Endometrial microvascular endothelial cells (primary cell): ENCODE measurements around the gene GNG7. TPM values are rescaled to one million over a fixed set of nuclear protein-coding genes. Genes with fewer than 3 reads are reported as not detected.
"Not testable (repeated sequence)": the region's sequence is repeated elsewhere in the genome, so short reads cannot be mapped to it uniquely, and the experiment has no call there.

ENCODE experiments used
- in situ Hi-C: cut with HindIII; loops from 2 replicates; pipeline ENCODE4 v1.10.0; 2017; ENCODE audit warnings: low sequenced_read_pairs, low pct_unique_long_range_greater_than_20kb; ENCODE audit errors: inconsistent ontology term
- total RNA-seq: library from RNA; depleted of rRNA; stranded (reverse); fragments of >200 nt; gene quantifications from one replicate; pipeline ENCODE4 v1.2.3, GENCODE V29; 2015; ENCODE audit errors: inconsistent ontology term

The GNG7 gene
- total RNA-seq, 1 donor from 2014 or later: not detected

DNA sequence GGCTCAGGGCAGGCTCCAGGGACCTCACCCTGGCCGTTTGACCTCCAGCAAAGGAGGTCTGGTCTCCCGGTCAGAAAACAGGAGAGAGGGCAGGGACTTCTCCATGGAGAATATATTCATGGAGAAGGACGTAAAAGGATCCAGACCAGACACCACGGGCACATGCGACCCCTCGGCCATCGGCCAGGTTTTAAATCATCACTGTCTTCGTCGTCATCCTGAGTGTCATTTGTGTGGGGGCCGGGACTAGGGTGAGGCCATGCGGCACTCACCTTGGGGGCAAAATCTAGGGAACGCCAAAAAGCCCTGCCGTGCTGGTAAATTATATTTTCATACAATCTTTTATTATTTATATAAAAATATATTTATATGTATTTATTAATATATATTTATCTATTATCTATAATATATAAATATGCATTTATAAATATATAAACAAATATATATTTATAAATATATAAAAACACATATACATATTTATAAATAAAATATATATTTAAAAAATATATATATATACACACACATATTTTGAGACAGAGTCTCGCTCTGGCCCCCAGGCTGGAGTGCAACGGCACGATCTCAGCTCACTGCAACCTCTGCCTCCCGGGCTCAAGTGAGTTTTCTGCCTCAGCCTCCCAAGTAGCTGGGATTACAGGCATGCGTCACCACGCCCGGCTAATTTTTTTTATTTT, 151.2 kb downstream of the GNG7 start:
- in situ Hi-C loops: no loop called here

DNA sequence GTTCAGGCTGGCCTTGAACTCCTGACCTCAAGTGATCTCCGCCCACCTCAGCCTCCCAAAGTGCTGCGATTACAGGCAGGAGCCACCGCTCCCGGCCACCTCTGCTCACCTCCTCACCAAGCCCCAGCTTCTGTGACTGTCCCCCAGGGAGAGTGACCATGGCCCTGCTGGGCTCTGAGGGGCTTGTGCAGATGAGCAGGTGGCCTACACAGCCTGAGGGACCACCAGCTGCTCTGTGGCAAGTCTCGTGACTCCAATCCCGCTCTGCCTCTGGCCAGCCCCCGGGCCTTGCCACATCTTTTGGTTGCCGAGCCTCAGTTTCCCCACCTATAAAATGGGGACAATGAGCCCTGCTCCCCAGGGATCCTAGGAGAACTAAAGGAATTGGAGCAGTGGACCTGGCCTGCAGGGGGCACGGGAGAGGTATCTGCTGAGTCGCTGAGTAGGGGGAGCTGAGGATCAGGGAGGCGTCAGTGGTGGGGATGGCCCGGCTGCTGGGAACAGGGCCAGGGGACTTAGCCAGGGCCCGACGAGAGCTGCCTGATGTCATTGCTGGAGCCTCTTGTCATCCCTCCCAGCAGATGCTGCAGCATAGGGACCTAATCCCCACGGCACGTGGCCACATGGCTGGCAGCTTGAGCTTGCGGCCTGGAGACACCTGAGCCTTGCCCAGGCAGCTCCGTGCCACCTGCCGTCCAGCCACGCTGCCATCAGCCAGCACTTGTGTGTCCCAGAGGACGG, 151.9 kb downstream of the GNG7 start:
- in situ Hi-C loops: no loop called here

DNA sequence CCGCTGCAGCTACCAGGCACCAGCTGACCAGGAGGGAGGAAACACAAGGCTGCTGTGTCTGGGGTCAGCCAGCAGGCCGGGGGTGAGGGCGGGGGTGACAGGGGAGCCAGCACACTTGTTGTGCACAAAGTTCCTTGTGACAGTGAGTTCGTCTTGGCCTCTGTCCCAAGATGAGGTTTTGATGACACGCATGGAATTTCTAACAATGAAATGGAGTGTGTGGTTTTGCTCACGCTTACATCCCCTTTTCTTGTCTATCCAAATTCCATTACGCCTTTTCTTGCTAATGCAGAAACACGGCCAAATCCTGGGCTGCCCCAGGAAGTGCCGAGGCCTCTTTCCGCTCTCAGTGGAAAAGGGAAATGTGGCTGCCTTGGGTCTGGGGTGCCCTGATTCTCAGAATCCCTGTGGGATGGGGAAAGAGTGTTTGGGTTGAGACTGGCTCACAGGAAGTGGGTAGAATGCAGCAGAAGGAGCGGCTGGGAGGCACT, 152.7 kb downstream of the GNG7 start:
- in situ Hi-C loops: no loop called here

DNA sequence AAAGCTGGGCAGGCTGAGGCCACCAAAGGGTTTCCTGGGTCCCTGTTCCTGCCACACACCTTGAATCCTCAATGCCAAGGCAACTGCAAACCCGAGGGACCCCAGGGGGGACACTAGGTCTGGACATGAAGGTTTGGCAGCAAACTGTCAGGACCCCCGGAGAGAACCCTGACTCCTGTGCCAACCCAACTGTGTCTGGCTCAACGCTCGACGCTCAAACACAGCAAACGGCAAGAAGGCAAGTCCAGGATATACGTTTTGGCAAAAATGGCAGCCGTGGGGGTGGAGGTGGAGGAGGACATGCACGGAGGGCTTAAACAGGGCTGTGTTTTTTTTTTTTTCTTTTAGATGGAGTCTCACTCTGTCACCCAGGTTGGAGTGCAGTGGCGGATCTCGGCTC, 153.5 kb downstream of the GNG7 start:
- in situ Hi-C loops: no loop called here

DNA sequence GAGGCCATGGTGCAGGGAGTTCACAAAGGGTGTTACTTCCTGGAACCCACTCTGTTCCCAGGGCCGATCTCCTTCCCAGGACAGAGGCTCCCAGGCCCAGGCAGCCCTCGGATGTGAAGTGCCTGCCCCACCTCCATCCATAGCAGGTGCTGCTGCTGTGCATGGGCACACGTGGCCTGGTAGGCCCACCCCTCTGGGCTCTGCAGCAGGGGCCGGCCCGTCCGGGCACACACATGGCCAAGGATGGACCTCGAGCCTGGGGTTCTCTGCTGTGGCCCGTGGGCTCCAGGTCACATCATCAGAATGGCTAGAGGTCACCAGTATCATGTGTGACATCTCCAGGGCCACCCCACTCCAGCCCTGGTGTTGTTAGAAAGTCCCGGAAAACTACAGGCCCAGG, 154.8 kb downstream of the GNG7 start:
- in situ Hi-C loops: no loop called here

DNA sequence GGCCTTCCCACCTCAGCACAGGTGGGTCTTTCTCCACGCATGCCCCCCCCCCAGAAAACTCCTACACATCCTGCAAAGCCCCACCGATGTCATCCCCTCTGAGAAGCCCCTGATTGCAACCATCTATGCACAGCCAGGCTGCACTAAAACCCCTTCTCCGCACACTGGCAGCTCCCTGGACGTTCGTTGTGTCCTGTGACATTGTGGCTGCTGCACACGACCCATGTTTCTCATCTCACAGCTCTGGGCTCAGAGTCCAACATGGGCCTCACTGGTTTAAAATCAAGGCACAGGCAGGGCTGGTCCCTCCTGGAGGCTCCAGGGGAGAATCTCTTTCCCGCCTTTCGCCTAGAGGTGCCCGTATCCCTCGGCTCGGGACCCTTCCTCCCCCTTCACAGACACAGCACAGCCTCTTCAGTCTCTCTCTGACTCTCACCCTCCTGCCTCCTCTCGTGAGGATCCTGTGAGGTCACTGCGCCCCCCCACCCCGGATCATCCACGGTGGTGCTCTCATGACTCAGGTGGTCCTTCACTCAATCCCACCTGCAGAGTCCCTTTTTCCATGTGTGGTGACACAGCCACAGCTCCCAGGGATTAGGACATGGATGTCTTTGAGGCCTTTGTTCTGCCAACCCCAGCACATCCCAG, 155.3 kb downstream of the GNG7 start:
- in situ Hi-C loops: no loop called here

DNA sequence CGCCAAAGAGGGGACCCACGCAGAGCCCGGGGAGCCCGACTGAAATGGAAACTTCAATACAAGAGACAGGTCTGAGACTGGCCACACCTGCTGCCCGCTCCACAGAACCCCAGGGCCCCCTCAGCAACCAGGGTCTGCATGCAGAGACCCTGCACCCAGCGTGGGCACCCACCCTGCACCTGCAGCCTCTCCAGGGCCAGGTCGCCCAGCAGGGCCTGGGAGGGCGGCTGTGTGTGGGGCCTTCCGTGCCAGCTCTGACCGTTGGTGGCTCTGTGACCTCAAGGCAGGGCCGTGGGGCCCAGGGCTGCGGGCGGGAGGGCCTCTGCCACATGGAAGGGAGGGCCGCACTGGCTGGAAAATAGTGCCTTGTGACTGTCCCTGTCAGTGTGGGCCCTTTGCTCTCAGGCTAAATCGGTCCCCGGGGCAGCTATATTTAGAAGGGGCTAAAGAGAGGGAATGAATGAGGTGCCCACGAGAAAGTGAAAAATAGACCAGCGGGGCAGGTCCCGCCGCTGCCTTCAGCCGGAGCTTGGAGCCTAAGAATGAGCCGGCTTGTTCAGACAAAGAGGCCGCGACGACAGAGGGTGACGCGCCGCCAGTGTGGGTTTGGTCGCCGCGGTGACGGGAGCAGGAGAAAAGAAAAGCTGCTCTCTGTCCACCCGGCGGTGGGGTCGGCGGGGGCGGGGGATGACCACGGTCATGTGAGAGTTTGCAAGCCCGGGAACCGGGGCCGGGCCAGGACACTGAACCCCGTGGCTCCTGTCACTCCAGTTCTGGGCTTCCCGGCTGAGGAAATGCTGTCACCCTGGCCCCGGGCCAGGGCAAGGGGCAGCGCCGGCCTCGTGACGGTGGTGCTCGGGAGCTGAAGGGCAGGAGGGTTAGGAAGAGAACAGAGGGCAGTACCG, 156.1 kb downstream of the GNG7 start:
- in situ Hi-C loops: no loop called here

DNA sequence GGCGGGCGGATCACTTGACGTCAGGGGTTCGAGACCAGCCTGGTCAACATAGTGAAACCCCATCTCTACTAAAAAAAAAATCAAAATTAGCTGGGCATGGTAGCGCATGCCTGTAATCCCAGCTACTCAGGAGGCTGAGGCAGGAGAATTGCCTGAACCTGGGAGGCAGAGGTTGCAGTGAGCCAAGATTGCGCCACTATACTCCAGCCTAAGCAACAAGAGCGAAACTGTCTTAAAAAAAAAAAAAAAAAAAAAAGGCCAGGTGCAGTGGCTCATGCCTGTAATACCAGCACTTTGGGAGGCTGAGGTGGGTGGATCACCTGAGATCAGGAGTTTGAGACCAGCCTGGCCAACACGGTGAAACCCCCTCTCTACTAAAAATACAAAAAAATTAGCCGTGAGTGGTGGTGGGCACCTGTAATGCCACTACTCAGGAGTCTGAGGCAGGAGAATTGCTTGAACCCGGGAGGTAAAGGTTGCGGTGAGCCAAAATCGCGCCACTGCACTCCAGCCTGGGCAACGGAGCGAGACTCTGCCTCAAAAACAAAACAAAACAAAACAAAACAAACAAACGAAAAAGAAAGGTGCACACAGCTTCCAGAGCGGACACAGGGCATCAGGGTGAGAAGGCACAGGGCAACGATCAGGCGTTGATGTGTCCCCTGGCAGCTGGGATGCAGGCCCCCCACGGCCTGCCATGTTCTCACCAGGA, 156.9 kb downstream of the GNG7 start:
- in situ Hi-C loops: not testable (repeated sequence)

DNA sequence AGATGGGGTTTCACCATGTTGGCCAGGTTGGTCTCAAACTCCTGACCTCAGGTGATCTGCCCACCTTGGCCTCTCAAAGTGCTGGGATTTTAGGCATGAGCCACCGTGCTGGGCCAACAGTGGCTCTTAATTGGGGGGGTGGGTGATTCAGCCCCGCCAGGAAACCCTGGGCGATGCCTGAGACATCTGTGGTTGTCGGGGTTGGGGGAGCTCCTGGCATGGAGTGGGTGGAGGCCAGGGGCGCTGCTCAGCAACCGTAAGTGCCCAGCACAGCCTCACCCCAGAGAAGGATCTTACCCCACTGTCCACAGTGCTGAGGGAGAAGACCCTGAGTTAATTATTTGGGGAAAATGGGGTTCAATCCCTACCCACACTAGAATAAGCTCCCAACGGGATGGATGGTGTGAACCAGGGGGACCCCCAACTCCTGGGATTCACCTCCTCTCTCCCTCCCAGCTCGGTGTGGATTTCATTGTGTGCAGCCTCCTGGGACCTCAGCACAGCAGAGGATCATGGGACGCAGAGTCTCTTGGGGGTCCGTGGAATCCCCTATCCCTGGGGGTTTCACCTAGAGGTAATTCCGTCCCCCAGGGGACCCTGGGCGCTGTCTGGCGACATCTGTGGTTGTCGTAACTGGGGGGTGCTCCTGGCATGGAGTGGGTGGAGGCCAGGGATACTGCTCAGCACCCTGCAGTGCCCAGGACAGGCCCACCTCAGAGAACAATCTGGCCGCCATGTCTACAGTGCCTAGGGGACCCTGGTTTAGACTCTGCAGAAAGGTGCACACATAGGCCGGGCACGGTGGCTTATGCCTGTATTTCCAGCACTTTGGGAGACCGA, 157.7 kb downstream of the GNG7 start:
- in situ Hi-C loops: no loop called here

DNA sequence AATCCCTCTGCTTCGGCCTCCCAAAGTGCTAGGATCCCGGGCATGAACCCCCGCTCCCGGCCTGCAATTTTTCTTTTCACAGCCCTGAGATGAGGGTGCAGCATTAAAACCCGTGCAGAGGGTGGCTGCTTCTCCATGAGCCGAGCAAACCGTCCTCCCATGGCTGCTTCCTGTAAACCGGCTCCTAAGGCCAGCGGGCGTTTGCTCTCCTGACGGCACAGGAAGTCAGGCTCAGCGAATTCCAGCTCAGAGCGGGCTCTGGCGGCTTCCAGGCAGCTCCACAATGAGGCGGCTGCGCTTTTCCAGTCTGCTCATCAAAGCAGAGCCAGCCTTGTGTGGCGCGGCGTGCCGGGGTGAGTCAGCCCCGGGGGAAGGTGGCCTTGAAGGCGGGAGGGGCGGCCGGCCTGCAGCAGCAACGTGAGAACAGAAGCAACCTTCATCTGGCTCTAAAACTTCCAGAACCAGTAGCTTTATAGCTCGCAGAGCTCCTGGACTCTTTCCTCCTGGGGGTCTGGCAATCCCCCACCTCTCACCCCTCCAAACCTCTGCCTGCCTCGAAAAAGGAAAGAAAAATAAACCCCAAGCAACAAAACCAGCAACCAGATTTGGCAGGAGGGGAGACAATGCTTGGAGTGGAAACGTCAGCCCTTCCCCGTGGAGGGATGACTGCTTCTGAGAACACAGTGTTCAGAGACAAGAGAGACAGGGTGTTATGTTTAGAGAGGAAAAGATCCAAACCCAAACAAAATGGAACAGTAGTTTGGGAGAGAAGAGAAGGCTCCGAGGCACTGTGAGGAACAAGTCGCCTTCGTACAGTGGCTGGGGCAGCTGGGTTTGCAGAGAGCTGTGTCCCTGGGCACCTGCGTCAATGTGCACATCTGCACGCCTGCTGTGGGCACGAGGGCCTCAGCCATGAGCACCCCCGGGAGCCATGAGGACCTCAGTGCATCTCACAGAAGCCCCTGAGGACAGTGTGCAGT, 158.7 kb downstream of the GNG7 start:
- in situ Hi-C loops: no loop called here

DNA sequence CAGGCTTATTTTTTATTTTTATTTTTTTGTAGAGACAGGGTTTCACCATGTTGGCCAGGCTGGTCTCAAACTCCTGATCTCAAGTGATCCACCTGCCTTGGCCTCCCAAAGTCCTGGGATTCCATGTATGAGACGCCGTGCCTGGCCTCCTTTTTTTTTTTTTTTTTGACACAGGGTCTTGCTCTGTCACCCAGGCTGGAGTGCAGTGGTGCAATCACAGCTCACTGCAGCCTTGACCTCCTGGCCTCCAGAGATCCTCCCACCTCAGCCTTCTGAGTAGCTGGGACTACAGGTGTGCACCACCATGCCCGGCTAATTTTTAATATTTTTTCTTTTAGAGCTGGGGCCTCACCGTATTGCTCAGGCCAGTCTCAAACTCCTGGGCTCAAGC, 159.4 kb downstream of the GNG7 start:
- in situ Hi-C loops: not testable (repeated sequence)

DNA sequence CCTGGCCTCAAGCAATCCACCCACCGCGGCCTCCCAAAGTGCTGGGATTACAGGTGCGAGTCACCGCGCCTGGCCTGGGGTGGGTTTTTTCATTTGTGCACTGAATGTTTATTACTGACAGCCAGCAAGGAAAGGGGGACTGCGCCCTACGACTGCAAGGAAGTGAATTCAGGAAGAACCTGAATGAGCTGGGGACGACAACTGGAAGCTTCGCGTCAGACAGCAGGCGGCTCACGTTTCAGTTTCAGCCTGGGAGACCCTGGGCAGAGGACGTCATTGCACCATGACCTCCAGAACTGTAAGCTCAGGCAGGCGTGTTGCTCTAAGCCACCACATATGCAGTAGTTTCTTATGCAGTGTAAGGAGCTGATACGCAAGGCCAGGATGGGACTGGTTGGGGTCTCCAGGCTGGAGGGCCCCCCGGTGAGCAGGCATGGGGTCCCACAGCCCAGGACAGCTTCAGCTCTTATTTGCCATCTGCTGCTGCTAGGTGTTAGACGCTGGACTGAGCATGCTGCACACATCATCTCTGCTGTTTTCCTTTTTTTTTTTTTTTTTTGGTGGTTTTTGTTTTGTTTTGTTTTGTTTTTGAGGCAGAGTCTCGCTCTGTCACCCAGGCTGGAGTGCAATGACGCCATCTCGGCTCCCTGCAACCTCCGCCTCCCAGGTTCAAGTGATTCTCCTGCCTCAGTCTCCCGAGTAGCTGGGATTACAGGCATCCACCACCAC, 160.0 kb downstream of the GNG7 start:
- in situ Hi-C loops: no loop called here

DNA sequence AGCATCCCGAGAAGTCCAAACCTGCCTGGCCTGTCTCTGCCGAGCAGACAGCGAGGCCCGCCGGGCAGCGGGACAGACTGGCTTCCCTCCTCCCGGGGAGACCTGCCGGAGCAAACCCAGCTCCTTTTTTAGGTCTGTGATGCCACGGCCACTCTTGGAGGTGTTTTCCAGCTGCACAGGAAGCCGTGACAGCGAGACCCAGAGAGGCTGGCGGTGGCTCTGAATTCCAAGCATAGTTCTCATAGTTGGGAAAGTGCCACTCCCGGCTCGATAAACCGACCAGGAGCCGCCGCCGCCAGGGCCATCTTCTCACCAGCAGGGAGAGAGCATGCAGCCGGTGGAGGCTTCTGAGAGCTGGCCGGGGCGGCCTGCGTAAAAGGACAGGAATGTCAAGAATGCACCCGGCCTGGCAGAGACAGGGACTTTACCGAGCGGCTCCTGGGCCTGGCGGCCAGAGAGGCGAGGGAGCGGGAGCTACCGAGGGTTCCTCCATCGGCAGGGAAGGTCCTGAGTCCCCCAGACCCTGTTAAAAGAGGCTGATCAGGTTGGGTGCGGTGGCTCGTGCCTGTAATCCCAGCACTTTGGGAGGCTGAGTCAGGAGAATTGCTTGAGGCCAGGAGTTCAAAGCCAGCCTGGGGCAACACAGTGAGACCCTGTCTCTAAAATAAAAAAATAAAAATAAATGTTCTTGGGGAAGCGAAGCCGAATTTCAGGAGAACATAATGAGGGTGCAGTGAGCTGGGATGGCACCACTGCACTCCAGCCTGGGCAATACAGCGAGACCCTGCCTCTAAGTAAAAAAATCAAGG, 161.6 kb downstream of the GNG7 start:
- in situ Hi-C loops: no loop called here

DNA sequence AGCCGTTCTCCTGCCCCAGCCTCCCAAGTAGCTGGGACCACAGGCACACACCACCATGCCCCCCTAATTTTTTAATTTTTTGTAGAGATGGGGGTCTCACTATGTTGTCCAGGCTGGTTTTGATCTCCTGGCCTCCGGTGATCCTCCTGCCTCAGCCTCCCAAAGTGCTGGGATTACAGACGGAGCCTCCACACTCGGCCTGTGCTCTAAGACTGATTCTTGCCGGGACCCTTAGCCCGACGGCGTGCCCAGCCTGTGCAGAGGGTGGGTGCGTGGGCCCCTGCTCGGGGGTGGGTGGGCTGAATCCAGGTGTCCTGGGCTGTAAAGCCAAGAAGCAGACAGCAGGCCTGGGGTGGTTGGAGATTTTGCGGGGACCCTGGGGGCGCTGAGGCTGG, 162.2 kb downstream of the GNG7 start:
- in situ Hi-C loops: no loop called here

DNA sequence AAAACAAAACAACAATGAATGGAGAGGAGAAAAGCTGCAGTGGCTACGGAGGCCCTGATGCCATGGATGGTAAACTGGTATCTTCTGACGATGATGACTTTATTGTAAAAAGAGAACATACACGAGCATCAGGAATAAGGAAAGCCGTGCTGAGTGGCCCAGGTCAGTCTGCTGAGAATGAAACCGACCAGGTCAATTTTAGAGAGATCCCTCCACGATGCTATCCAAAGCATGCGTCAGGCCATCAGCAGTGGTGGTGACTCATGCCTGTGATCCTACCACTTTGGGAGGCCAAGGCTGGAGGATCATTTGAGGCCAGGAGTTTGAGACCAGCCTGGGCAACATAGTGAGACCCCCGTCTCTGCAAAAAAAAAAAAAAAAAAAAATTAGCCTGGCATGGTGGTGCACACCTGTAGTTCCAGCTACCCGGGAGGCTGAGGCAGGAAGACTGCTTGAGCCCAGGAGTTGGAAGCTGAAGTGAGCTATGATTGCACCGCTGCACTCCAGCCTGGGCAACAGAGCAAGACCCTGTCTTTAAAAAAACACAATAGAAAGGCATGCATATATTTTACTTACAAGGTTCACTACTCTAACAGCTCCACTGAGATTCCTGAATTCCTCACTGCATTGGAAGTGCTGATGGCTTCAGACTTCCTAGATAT, 164.3 kb downstream of the GNG7 start:
- in situ Hi-C loops: no loop called here
